ENCODE results near the gene CDCA3. TPM values are rescaled to one million over a fixed set of nuclear protein-coding genes. Genes with fewer than 3 reads are reported as not detected.

Gene CDCA3
- total and polyA plus RNA-seq, 2 experiments from 2014 or later: 47.4 to 75.6 TPM

- peaks cover 87% of the 10 kb centered on the region for H3K36me3 Mint-ChIP-seq (ENCODE audit: low read depth)
- Histone ChIP-seq H3K27me3 (ENCODE audit: insufficient read depth) (no peaks in the 10 kb centered on the region), H3K79me2 (replicated peaks; ENCODE audit: insufficient read depth) (peaks cover 5% of the 10 kb centered on the region), H3K9me2 (ENCODE audit: insufficient read depth) (no peaks in the 10 kb centered on the region), H3F3A (replicated peaks; ENCODE audit: low read depth) (no peaks in the 10 kb centered on the region; the same call in 1 of the 2 replicates), H2AFZ (no peak overlapping the region), H3K36me3 (ENCODE audit: insufficient read depth) (peaks cover 27% of the 10 kb centered on the region), H3K4me1 (ENCODE audit: insufficient read depth) (no peaks in the 10 kb centered on the region), H3K4me2 (no peak overlapping the region), H3K4me3 (no peak overlapping the region), H4K20me1 (replicated peaks; ENCODE audit: insufficient read depth) (no peaks in the 10 kb centered on the region; the same call in 1 of the 2 replicates), H3K27ac (ENCODE audit: low read depth) (no peak overlapping the region)
- H3K4me3 Mint-ChIP-seq: no peak overlapping the region
- H3K4me1 Mint-ChIP-seq: peaks cover 1% of the 10 kb centered on the region; the same call in 2 of the 3 replicates
- ATAC-seq: no peak
- no peak for DNase-seq (ENCODE audit: low spot score)
- peaks cover 5% of the 10 kb centered on the region for H3K27me3 Mint-ChIP-seq (ENCODE audit: insufficient read depth, low read depth, poor library complexity)
- TF ChIP-seq ZNF114 (CRISPR knock-in tag; IDR thresholded peaks at IDR 0.05) (no peak), JUNB (IDR thresholded peaks at IDR 0.05; ENCODE audit: unreplicated experiment) (no peak), ZNF462 (CRISPR knock-in tag; IDR thresholded peaks at IDR 0.05) (no peak), ETS1 (IDR thresholded peaks at IDR 0.05) (no peak), POLR2AphosphoS5 (IDR thresholded peaks at IDR 0.05; ENCODE audit: low read depth) (no peak), NANOG (IDR thresholded peaks at IDR 0.05; ENCODE audit: borderline replicate concordance) (no peak), CTCF (conservative IDR thresholded peaks at IDR 0.05; ENCODE audit: low read depth in 2 of 2) (no peak), STAT1 (IDR thresholded peaks at IDR 0.05; ENCODE audit: unreplicated experiment) (no peak), ZNF331 (CRISPR knock-in tag; IDR thresholded peaks at IDR 0.05; ENCODE audit: low read depth) (no peak)
- no peak overlapping the region for H3K27ac Mint-ChIP-seq
- H3K9me3 Mint-ChIP-seq: no peaks in the 10 kb centered on the region; the same call in 2 of the 3 replicates
Measured at GRCh38 chr12:6860116-6860515, 9.0 kb upstream of the CDCA3 start.

All from GM23338 (cell line).